Measurements from ENCODE around the gene RALGPS1. TPM values are rescaled to one million over a fixed set of nuclear protein-coding genes. Genes with fewer than 3 reads are reported as not detected.

RALGPS1 gene
- total and polyA plus RNA-seq, 2 of the 13 experiments (the other 11 are each of a cell fraction or from before 2014, with no cell fraction given): 3.7 to 6.5 TPM

GRCh38 chr9:127058011-127058644 is 143.5 kb downstream of the RALGPS1 start (continued):
- TF ChIP-seq ZNF710 (CRISPR knock-in tag; IDR thresholded peaks at IDR 0.05; ENCODE audit: borderline replicate concordance) (no peak), AHR (CRISPR knock-in tag; IDR thresholded peaks at IDR 0.05) (no peak), MTF1 (CRISPR knock-in tag; IDR thresholded peaks at IDR 0.05) (no peak), PLRG1 (conservative IDR thresholded peaks at IDR 0.05) (no peak)

GRCh38 chr9:127058645-127059021 is 144.1 kb downstream of the RALGPS1 start:
- CTCF ChIA-PET (ENCODE audit: low intra/inter-chr PET ratio, low total read pairs): no interaction called here
- Histone ChIP-seq H4K20me1 (ENCODE audit: insufficient read depth, low read length) (no peaks in the 10 kb centered on the region), H3K27ac (ENCODE audit: extremely low read length, insufficient read depth, low read length) (no peak overlapping the region), H3K9me3 (ENCODE audit: low read length) (no peaks in the 10 kb centered on the region), H3K4me1 (ENCODE audit: insufficient read depth, low read length) (peaks cover 10% of the 10 kb centered on the region), H3K79me2 (ENCODE audit: insufficient read depth, low read length) (no peaks in the 10 kb centered on the region), H3K4me2 (ENCODE audit: low read depth, low read length) (no peak overlapping the region), H2AFZ (ENCODE audit: low read length) (no peak overlapping the region), H3K36me3 (replicated peaks in 1 of 2; ENCODE audit: control insufficient read depth in 1 of 2, insufficient read depth in 2 of 2, low read length in 2 of 2) (no peaks in the 10 kb centered on the region), H3K4me3 (replicated peaks in 1 of 3; ENCODE audit: insufficient read depth in 1 of 3, low read depth in 2 of 3, low read length in 3 of 3) (no peak overlapping the region), H3K9ac (ENCODE audit: insufficient read depth, low read depth, low read length) (no peak overlapping the region), H3K27me3 (ENCODE audit: control insufficient read depth in 1 of 2, insufficient read depth in 2 of 2, low read length in 2 of 2) (no peaks in the 10 kb centered on the region)
- no peak for ATAC-seq
- POLR2A ChIA-PET: no interaction called here
- intact Hi-C loops (cut with micrococcal nuclease; ENCODE audit: unreplicated experiment) (no loop called here), in situ Hi-C loops (cut with HindIII; ENCODE audit: extremely low pct_ligation_motif_present, low pct_unique_long_range_greater_than_20kb) (no loop called here)
- BruUV-seq (replicated peaks): no TSS peak
- DNase-seq (ENCODE audit: low spot score): no peak
- no peak for FAIRE-seq
- WGBS (ENCODE audit: low lambda C conversion rate): 92% methylated on average over 4 of the region's 4 CpGs
- TF ChIP-seq ZZZ3 (CRISPR knock-in tag; IDR thresholded peaks at IDR 0.05; ENCODE audit: borderline replicate concordance): no peak
- no peak for TF ChIP-seq PPARG (CRISPR knock-in tag; conservative IDR thresholded peaks at IDR 0.05)
- no peak for TF ChIP-seq ZBTB49 (CRISPR knock-in tag; IDR thresholded peaks at IDR 0.05; ENCODE audit: borderline replicate concordance)
- no peak for TF ChIP-seq SALL2 (CRISPR knock-in tag; IDR thresholded peaks at IDR 0.05)
- TF ChIP-seq TGIF2 (CRISPR knock-in tag; IDR thresholded peaks at IDR 0.05): no peak
- TF ChIP-seq ZNF414 (CRISPR knock-in tag; IDR thresholded peaks at IDR 0.05): no peak
- no peak for TF ChIP-seq YEATS2 (CRISPR knock-in tag; IDR thresholded peaks at IDR 0.05; ENCODE audit: borderline replicate concordance)
- no peak for TF ChIP-seq ZBTB38 (CRISPR knock-in tag; IDR thresholded peaks at IDR 0.05)
- no peak for TF ChIP-seq SETDB1 (CRISPR knock-in tag; IDR thresholded peaks at IDR 0.05; ENCODE audit: borderline replicate concordance)
- TF ChIP-seq SNAPC4 (CRISPR knock-in tag; IDR thresholded peaks at IDR 0.05): no peak

Data from HepG2 (cell line).